PC-3 (cell line): ENCODE results near the gene CCNG2. TPM values are rescaled to one million over a fixed set of nuclear protein-coding genes. Genes with fewer than 3 reads are reported as not detected.

ENCODE experiments used
- ATAC-seq: fragments of 200-7000 bp; cut with Tn5 transposase; 2 replicates; pipeline ENCODE4 v1.9.1; 2020; ENCODE audit warnings: mild to moderate bottlenecking, moderate library complexity
- BruUV-seq: library from RNA; stranded (reverse); fragments of 400-500 nt; replicated peaks from 2 replicates; lab custom pipeline; 2021; lab: Mats Ljungman, UMichigan
- CTCF ChIA-PET: fragments of 300-600 bp; sonication (Branson Sonifier 250); formaldehyde crosslinking; loops from one replicate; lab custom pipeline; 2022; ENCODE audit warnings: antibody characterized with exemption; lab: Charles Lee
- POLR2A ChIA-PET: fragments of 300-600 bp; sonication (Branson Sonifier 250); formaldehyde crosslinking; loops from one replicate; lab custom pipeline; 2022; ENCODE audit warnings: antibody characterized with exemption; ENCODE audit not compliant: unreplicated experiment; lab: Charles Lee
- DNase-seq: peaks from one replicate; pipeline ENCODE4 v3.0.0-alpha.2; 2015
- H2AFZ ChIP-seq: fragments of 300-600 bp; sonication (generic); 2 replicates; pipeline ENCODE4 v1.6.0; 2016; ENCODE audit warnings: antibody characterized with exemption, low read length
- H3F3A ChIP-seq: fragments of 300-600 bp; sonication (generic); one replicate; pipeline ENCODE4 v1.6.0; 2017; ENCODE audit warnings: antibody characterized with exemption, low read length, control low read depth, mild to moderate bottlenecking; ENCODE audit not compliant: unreplicated experiment
- H3K27ac ChIP-seq: fragments of 300-600 bp; sonication (generic); 2 replicates; pipeline ENCODE4 v1.5.1; 2016; ENCODE audit warnings: mild to moderate bottlenecking, low read length
- H3K27me3 ChIP-seq: fragments of 300-600 bp; sonication (generic); 2 replicates; pipeline ENCODE4 v1.6.1; 2016; ENCODE audit warnings: low read length, mixed read lengths
- H3K36me3 ChIP-seq: fragments of 300-600 bp; sonication (generic); 2 replicates; pipeline ENCODE4 v1.6.1; 2016; ENCODE audit warnings: low read depth, mixed run types, low read length, mixed read lengths
- H3K4me1 ChIP-seq: fragments of 300-600 bp; sonication (generic); 2 replicates; pipeline ENCODE4 v1.5.1; 2016; ENCODE audit warnings: low read length; ENCODE audit not compliant: insufficient read depth
- H3K4me2 ChIP-seq: fragments of 300-600 bp; sonication (generic); 2 replicates; pipeline ENCODE4 v1.6.0; 2016; ENCODE audit warnings: low read length
- H3K4me3 ChIP-seq: fragments of 300-600 bp; sonication (generic); 2 replicates; pipeline ENCODE4 v1.5.1; 2016; ENCODE audit warnings: mild to moderate bottlenecking, low read length, mixed read lengths
- H3K79me2 ChIP-seq: fragments of 300-600 bp; sonication (generic); 2 replicates; pipeline ENCODE4 v1.6.1; 2017; ENCODE audit warnings: low read length, mixed read lengths
- H3K9ac ChIP-seq: fragments of 300-600 bp; sonication (generic); 2 replicates; pipeline ENCODE4 v1.6.0; 2016; ENCODE audit warnings: mild to moderate bottlenecking, low read length
- H3K9me2 ChIP-seq: fragments of 300-600 bp; sonication (generic); replicated peaks from 2 replicates; pipeline ENCODE4 v1.6.1; 2016; ENCODE audit warnings: mixed run types, low read length, mixed read lengths
- H3K9me3 ChIP-seq: fragments of 300-600 bp; sonication (generic); 2 replicates; pipeline ENCODE4 v1.6.1; 2016; ENCODE audit warnings: low read length, mixed read lengths
- H4K20me1 ChIP-seq: fragments of 300-600 bp; sonication (generic); 2 replicates; pipeline ENCODE4 v1.6.1; 2016; ENCODE audit warnings: low read length, mixed read lengths
- CTCF ChIP-seq: fragments of 300-600 bp; sonication (generic); conservative IDR thresholded peaks from 2 replicates; pipeline ENCODE4 v1.5.1; 2017; ENCODE audit warnings: antibody characterized with exemption, low read depth, mild to moderate bottlenecking, low read length
- EZH2 ChIP-seq: fragments of 300-600 bp; sonication (generic); IDR thresholded peaks from one replicate; pipeline ENCODE4 v1.6.1; 2017; ENCODE audit warnings: antibody characterized with exemption, mild to moderate bottlenecking, low read length; ENCODE audit not compliant: unreplicated experiment
- EZH2phosphoT487 ChIP-seq: fragments of 300-600 bp; sonication (generic); IDR thresholded peaks from 2 replicates; pipeline ENCODE4 v1.6.1; 2018; ENCODE audit warnings: mild to moderate bottlenecking, antibody characterized with exemption, low read length, borderline replicate concordance
- intact Hi-C: fragments of 100-400 bp; cut with micrococcal nuclease; formaldehyde crosslinking; loops from 2 replicates; pipeline ENCODE4 v1.9.0; 2023
- total RNA-seq: library from RNA; depleted of rRNA; stranded (reverse); fragments of >200 nt; gene quantifications from 2 replicates; pipeline ENCODE4 v1.2.3, GENCODE V29; 2014

Gene CCNG2
- total RNA-seq, 1 experiment from 2014 or later: 8.0 TPM

- Histone ChIP-seq H3K9me2 (no peaks in the 10 kb centered on the region), H2AFZ (no peak overlapping the region), H3K4me2 (no peak overlapping the region), H3K79me2 (no peaks in the 10 kb centered on the region), H3K9ac (no peak overlapping the region), H3K4me1 (peaks cover 32% of the 10 kb centered on the region), H3K9me3 (no peaks in the 10 kb centered on the region), H3K27ac (no peak overlapping the region), H3K36me3 (no peaks in the 10 kb centered on the region), H3K4me3 (no peak overlapping the region), H3F3A (no peaks in the 10 kb centered on the region), H4K20me1 (no peaks in the 10 kb centered on the region), H3K27me3 (no peaks in the 10 kb centered on the region)
- ATAC-seq (no peak), DNase-seq (no peak)
- TF ChIP-seq CTCF: no peak
- no peak for TF ChIP-seq EZH2
- no peak for TF ChIP-seq EZH2phosphoT487
- BruUV-seq: no TSS peak
- intact Hi-C loops: no loop called here
- ChIA-PET CTCF (no interaction called here), POLR2A (interaction anchor here (0.5 kb wide), 1 partner anchor 128 kb away, joined by 3 read pairs; no protein-coding TSS in a partner anchor)
Observed at GRCh38 chr4:77204621-77205020, 47.6 kb downstream of the CCNG2 start.

- no peak overlapping the region for H3K4me2 ChIP-seq
- H4K20me1 ChIP-seq: no peaks in the 10 kb centered on the region
- ChIA-PET CTCF (no interaction called here), POLR2A (no interaction called here)
- no peak for TF ChIP-seq CTCF
- no peaks in the 10 kb centered on the region for H3K9me2 ChIP-seq
- no peaks in the 10 kb centered on the region for H3K36me3 ChIP-seq
- H3F3A ChIP-seq: no peaks in the 10 kb centered on the region
- no peak overlapping the region for H3K9ac ChIP-seq
- H3K9me3 ChIP-seq: no peaks in the 10 kb centered on the region
- no peak overlapping the region for H3K27ac ChIP-seq
- H3K79me2 ChIP-seq: no peaks in the 10 kb centered on the region
- no peaks in the 10 kb centered on the region for H3K27me3 ChIP-seq
- ATAC-seq (no peak), DNase-seq (no peak)
- H3K4me1 ChIP-seq: no peaks in the 10 kb centered on the region
- no peak overlapping the region for H3K4me3 ChIP-seq
- H2AFZ ChIP-seq: no peak overlapping the region
- intact Hi-C loops: no loop called here
- BruUV-seq: no TSS peak
Observed at GRCh38 chr4:77209012-77209411, 52.0 kb downstream of the CCNG2 start.

- no peaks in the 10 kb centered on the region for H3K9me3 ChIP-seq
- H4K20me1 ChIP-seq: no peaks in the 10 kb centered on the region
- DNase-seq (no peak), ATAC-seq (no peak)
- no peaks in the 10 kb centered on the region for H3F3A ChIP-seq
- CTCF ChIA-PET: no interaction called here
- H3K36me3 ChIP-seq: no peaks in the 10 kb centered on the region
- no peak overlapping the region for H3K4me2 ChIP-seq
- no peaks in the 10 kb centered on the region for H3K79me2 ChIP-seq
- POLR2A ChIA-PET: no interaction called here
- H3K27ac ChIP-seq: no peak overlapping the region
- H2AFZ ChIP-seq: no peak overlapping the region
- no peak overlapping the region for H3K4me3 ChIP-seq
- BruUV-seq: no TSS peak
- no peaks in the 10 kb centered on the region for H3K9me2 ChIP-seq
- no peak for TF ChIP-seq CTCF
- no peak for TF ChIP-seq EZH2phosphoT487
- no peak for TF ChIP-seq EZH2
- no peaks in the 10 kb centered on the region for H3K27me3 ChIP-seq
- H3K4me1 ChIP-seq: no peaks in the 10 kb centered on the region
- H3K9ac ChIP-seq: no peak overlapping the region
- intact Hi-C loops: no loop called here
Observed at GRCh38 chr4:77209936-77210335, 52.9 kb downstream of the CCNG2 start.
